ENCODE data around the gene PCDHB2.
"Not testable (repeated sequence)": the region's sequence is repeated elsewhere in the genome, so short reads cannot be mapped to it uniquely, and the experiment has no call there.

The PCDHB2 gene

DNA sequence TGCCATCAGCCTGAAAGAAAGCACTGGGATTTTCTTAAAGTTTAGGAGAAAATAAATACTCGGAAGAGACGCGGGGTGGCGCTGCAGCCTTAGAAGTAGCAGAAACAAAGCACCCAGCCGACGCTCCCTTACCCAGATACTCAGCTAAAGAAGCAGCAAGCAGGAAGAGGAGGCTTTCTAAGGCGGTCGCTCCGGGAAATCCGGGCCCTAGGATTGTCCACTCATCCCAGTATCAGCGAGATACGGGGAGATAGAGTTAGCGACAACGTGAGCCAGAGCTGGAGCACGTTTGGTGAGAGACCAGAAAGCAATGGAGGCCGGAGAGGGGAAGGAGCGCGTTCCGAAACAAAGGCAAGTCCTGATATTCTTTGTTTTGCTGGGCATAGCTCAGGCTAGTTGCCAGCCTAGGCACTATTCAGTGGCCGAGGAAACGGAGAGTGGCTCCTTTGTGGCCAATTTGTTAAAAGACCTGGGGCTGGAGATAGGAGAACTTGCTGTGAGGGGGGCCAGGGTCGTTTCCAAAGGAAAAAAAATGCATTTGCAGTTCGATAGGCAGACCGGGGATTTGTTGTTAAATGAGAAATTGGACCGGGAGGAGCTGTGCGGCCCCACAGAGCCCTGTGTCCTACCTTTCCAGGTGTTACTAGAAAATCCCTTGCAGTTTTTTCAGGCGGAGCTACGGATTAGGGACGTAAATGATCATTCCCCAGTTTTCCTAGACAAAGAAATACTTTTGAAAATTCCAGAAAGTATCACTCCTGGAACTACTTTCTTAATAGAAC is at the start of gene PCDHB2:
Gene PCDHB2, plus strand, starts transcription at position 135 of the 782 bp plus-strand sequence. Its CDS starts 176 bp downstream, at position 311.
- DNase-seq (ENCODE audit: low spot score): peak; percentile 70

DNA sequence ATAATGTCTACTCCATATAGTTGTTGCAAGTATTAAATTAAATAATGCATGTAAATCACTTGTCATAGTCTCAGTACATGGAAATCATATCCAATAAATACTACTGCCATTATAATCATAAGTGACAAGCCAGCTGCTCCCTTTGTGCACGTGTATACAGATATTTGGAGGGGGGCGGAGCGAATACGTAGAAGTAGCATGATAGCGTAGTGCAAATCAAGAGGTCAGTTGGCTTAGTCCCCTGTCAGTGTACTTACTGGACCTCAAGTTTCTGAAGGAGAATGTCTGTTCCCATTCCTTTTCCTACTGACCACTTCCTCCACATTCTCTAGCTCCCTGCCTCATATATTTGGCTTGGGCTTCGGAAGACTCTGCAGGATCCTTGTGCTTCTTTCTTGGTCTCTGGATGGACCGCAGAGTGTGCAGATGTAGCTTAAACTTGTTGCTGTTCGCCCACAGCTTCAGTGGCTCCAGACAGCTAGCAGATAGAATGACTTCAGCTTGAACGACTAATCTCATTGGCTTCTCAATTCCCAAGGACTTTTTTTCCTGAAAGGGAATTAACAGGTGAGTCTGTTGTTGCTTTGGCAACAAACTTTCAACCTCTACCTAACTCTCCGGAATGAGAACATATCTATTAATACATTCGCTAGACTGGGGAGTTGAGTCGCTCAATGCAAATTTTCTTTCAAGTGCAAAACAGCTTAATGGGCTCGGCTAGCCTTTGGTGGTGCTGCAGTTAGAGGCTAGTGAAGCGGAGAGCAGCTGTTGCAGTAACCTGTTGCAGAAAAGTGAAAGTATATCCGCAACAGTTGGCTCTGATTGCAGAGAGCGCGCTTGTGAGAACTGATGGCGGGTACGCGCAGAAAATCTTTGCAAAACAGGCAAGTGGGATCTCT is 43.5 kb upstream of the PCDHB2 start, which contains the start of gene PCDHB1:
Gene PCDHB1, plus strand, starts transcription at position 753 of the 899 bp plus-strand sequence. Its CDS starts 97 bp downstream, at position 850.
- DNase-seq (ENCODE audit: low spot score): no peak

DNA sequence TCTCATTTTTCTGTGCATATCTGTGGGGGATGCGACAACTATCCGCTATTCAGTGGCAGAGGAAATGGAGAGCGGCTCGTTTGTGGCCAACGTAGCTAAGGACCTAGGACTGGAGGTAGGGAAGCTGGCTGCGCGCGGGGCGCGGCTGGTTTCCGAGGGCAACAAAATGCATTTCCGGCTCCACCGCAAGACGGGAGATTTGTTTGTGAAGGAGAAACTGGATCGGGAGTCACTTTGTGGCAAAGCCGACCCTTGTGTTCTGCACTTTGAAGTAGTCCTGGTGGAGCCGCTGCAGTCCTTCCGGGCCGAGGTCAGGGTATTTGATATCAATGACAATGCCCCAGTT is 42.9 kb upstream of the PCDHB2 start:
- DNase-seq (ENCODE audit: low spot score): no peak

DNA sequence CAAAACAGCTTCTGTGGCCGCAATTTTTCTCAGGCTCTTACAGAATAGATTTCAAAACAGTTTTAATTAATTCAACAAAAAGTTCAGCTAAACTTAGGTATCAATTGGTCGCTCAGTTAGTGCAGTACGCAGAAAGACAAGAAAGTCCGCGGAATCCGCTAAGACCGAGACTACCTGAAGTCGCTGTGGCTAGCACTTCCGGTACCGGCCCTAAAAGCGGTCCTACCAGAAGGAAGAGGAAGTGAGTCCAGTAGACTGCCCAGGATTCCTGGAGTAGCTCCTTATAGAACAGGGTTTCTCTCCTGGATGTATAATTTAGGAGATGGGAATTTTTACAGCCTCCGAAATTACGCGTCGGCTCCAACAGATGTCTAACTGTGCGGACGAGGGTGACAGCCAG is 16.6 kb upstream of the PCDHB2 start:
- DNase-seq (ENCODE audit: low spot score): no peak

DNA sequence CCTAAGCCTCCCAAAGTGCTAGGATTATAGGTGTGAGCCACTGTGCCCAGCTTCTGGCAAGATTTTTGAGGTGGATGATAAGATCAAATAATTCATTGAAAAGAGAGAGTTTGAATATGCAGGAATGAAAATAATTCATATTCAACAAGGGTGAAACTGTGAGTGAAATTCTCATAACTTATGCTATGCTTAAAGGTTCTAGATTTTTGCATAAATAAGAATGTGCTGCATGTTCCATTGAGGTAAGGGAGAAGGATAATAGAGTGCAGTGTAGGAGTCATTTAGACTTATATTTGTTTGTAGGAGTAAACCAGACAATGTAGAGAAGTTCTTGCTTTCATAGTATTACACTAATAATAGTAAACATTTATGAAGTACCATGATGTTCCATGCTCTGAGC is 12.2 kb upstream of the PCDHB2 start:
- no peak for DNase-seq (ENCODE audit: low spot score)

DNA sequence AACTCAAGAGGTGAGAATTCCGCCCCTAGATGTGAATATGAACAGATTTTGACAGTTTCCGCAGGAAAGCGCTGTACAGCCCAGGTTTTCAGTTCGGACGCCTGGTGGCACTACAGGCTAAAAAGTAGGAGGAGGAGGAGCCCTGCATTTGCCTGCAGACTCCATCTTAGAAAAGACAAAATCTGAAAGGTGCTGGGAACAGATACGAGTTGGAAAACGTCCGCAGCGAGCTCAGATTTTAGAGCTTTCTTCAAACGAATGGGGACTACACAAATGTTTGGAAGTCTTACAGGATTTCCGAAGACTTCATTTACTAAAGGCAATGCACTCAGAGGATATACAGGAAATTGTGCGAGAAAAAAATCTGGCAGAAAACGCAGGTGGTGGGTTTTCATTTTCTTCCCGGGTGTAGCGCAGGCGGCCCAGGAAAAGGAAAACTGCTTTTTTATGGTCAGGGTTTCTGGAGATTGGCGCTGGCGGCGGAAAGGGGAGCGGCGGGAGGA is 9.9 kb upstream of the PCDHB2 start:
- peak; percentile 72 for DNase-seq (ENCODE audit: low spot score)

DNA sequence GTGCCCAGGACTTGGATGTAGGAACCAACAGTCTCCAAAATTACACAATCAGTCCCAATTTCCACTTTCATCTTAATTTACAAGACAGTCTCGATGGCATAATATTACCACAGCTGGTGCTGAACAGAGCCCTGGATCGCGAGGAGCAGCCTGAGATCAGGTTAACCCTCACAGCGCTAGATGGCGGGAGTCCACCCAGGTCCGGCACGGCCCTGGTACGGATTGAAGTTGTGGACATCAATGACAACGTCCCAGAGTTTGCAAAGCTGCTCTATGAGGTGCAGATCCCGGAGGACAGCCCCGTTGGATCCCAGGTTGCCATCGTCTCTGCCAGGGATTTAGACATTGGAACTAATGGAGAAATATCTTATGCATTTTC is 837 bp downstream of the PCDHB2 start:
- no peak for DNase-seq (ENCODE audit: low spot score)

DNA sequence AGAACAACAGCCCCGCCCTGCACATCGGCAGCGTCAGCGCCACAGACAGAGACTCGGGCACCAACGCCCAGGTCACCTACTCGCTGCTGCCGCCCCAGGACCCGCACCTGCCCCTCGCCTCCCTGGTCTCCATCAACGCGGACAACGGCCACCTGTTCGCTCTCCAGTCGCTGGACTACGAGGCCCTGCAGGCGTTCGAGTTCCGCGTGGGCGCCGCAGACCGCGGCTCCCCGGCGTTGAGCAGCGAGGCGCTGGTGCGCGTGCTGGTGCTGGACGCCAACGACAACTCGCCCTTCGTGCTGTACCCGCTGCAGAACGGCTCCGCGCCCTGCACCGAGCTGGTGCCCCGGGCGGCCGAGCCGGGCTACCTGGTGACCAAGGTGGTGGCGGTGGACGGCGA is 1.8 kb downstream of the PCDHB2 start:
- not testable (repeated sequence) for DNase-seq (ENCODE audit: low spot score)

DNA sequence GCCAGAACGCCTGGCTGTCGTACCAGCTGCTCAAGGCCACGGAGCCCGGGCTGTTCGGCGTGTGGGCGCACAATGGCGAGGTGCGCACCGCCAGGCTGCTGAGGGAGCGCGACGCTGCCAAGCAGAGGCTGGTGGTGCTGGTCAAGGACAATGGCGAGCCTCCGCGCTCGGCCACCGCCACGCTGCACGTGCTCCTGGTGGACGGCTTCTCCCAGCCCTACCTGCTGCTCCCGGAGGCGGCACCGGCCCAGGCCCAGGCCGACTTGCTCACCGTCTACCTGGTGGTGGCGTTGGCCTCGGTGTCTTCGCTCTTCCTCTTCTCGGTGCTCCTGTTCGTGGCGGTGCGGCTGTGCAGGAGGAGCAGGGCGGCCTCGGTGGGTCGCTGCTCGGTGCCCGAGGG is 2.2 kb downstream of the PCDHB2 start:
- not testable (repeated sequence) for DNase-seq (ENCODE audit: low spot score)

DNA sequence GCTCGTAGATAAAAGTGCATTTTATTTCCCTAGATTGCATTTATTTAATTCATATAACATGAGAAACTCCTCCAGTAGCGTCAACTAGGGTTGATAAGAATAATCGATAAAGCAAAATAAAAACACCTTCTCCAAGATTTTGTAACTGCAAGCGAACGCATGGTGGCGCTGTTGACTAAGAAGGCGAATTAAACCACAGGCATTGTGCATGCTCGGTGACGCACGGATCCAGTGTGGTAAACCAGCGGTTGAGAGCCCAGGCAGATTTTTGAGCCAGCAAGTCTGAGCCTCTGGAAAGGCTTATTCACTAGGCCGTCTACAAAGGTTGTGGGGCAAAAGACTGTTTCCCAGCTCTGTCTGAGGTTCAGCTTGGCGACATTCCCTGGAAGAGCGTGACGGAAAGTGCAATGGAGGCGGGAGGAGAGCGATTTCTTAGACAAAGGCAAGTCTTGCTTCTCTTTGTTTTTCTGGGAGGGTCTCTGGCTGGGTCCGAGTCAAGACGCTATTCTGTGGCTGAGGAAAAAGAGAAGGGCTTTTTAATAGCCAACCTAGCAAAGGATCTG is 5.9 kb downstream of the PCDHB2 start, which contains the start of gene PCDHB3:
Gene PCDHB3, plus strand, starts transcription at position 231 of the 563 bp plus-strand sequence. Its CDS starts 177 bp downstream, at position 408.
- DNase-seq (ENCODE audit: low spot score): peak; percentile 50

DNA sequence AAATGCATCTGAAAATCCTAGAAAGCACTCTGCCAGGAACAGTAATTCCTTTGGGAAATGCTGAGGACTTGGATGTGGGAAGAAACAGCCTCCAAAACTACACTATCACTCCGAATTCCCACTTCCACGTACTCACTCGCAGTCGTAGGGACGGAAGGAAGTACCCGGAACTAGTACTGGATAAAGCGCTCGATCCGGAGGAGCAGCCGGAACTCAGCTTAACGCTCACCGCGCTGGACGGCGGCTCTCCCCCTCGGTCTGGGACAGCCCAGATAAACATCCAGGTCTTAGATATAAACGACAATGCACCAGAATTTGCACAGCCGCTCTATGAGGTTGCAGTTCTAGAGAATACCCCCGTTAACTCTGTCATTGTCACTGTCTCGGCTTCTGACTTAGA is 6.6 kb downstream of the PCDHB2 start:
- DNase-seq (ENCODE audit: low spot score): no peak

DNA sequence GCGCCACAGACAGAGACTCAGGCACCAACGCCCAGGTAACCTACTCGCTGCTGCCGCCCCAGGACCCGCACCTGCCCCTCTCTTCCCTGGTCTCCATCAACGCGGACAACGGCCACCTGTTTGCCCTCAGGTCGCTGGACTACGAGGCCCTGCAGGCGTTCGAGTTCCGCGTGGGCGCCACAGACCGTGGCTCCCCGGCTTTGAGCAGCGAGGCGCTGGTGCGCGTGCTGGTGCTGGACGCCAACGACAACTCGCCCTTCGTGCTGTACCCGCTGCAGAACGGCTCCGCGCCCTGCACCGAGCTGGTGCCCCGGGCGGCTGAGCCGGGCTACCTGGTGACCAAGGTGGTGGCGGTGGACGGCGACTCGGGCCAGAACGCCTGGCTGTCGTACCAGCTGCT is 7.7 kb downstream of the PCDHB2 start:
- not testable (repeated sequence) for DNase-seq (ENCODE audit: low spot score)

DNA sequence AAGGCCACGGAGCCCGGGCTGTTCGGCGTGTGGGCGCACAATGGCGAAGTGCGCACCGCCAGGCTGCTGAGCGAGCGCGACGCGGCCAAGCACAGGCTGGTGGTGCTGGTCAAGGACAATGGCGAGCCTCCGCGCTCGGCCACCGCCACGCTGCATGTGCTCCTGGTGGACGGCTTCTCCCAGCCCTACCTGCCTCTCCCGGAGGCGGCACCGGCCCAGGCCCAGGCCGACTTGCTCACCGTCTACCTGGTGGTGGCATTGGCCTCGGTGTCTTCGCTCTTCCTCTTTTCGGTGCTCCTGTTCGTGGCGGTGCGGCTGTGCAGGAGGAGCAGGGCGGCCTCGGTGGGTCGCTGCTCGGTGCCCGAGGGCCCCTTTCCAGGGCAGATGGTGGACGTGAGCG is 8.1 kb downstream of the PCDHB2 start:
- not testable (repeated sequence) for DNase-seq (ENCODE audit: low spot score)

DNA sequence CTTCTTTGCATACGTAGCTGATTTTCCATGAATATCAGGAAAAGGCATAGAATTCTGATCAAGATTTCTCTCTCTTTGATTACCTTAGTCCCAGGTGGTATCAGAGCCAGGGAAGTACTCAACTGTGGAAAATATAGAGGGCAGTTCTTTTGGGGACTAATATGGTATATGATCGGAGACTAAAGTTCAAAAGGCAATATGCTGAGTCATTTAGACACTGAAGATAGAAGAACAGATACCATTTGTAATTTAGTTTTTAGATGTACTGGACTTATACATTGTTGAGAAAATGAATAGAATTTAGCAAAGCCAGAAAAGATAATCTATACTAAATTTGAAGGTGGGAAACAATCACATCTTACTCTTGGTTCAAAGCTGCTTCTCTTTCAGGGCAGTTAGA is 10.9 kb downstream of the PCDHB2 start:
- DNase-seq (ENCODE audit: low spot score): no peak

DNA sequence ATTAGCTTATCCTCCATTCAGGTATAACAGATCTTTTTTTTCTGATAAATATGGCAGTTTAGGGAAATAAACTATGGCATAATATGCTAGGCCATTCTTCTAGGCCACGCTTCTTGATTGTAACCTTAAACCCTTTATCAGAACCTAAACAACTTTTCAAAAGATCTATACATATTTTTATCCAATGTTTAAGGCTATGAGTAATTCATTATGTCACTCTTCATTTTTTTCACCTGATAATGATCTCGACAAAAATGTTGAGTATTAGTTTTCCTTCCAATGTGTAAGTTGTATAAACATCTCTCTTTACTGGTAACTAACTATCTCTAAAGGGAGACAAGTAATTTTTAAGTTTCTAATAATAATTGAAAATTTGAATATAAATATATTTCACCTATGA is 24.8 kb downstream of the PCDHB2 start:
- DNase-seq (ENCODE audit: low spot score): no peak

DNA sequence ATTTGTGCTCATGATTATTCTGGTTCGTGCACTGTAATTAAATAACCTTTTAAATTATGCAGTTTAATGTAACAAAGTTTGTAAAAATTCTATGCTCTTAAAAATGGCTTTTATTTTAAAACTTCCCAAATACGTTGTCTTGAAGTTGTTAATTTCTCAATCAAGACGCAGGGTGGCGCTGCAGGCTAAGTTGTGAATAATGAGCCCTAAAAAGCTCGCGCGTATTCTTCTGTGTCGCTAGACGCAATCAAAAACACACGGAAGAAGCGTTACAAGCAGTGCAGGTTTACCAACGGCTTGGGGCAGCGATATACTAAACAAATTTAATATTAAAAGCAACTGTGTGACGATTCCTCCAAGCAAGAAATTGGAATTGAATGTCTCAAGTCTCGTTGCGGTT is 27.1 kb downstream of the PCDHB2 start, which contains the start of gene PCDHB4:
Gene PCDHB4, plus strand, starts transcription at position 256 of the 400 bp plus-strand sequence. CDS start 181 bp downstream, outside the sequence.
- DNase-seq (ENCODE audit: low spot score): peak; percentile 48

DNA sequence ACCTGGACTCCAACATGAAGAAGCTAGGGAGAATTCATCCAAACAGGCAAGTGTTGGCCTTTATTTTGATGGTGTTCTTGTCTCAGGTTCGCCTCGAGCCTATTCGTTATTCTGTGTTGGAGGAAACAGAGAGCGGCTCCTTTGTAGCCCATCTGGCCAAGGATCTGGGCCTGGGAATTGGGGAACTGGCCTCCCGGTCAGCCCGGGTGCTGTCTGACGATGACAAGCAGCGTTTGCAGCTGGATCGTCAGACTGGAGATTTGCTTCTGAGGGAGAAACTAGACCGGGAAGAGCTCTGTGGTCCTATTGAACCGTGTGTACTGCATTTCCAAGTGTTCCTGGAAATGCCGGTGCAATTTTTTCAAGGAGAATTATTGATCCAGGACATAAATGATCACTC is 27.6 kb downstream of the PCDHB2 start:
- peak; percentile 4 for DNase-seq (ENCODE audit: low spot score)

DNA sequence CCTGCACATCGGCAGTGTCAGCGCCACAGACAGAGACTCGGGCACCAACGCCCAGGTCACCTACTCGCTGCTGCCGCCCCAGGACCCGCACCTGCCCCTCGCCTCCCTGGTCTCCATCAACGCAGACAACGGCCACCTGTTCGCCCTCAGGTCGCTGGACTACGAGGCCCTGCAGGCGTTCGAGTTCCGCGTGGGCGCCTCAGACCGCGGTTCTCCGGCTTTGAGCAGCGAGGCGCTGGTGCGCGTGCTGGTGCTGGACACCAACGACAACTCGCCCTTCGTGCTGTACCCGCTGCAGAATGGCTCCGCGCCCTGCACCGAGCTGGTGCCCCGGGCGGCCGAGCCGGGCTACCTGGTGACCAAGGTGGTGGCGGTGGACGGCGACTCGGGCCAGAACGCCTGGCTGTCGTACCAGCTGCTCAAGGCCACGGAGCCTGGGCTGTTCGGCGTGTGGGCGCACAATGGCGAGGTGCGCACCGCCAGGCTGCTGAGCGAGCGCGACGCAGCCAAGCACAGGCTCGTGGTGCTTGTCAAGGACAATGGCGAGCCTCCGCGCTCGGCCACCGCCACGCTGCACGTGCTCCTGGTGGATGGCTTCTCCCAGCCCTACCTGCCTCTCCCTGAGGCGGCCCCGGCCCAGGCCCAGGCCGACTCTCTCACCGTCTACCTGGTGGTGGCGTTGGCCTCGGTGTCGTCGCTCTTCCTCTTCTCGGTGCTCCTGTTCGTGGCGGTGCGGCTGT is 29.2 kb downstream of the PCDHB2 start:
- not testable (repeated sequence) for DNase-seq (ENCODE audit: low spot score)

DNA sequence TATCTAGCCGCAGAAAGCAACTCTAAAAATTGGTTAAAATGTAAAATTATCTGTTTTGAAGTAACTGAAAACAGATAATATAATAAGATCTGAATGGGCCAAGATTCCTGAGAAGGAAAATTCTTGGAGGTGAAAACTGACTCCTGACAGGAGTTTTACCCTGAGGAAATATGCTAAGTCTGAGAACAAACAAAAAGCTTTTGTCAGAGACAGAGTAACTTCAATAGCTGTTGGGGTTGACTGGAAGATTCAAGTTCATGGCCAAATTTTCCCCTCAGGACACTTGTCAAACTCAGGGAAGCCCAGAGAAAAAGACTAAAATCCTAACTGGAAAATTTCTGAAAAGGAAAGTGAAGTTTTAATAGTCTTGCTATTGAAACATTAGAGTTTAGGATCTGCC is 32.9 kb downstream of the PCDHB2 start:
- DNase-seq (ENCODE audit: low spot score): no peak

DNA sequence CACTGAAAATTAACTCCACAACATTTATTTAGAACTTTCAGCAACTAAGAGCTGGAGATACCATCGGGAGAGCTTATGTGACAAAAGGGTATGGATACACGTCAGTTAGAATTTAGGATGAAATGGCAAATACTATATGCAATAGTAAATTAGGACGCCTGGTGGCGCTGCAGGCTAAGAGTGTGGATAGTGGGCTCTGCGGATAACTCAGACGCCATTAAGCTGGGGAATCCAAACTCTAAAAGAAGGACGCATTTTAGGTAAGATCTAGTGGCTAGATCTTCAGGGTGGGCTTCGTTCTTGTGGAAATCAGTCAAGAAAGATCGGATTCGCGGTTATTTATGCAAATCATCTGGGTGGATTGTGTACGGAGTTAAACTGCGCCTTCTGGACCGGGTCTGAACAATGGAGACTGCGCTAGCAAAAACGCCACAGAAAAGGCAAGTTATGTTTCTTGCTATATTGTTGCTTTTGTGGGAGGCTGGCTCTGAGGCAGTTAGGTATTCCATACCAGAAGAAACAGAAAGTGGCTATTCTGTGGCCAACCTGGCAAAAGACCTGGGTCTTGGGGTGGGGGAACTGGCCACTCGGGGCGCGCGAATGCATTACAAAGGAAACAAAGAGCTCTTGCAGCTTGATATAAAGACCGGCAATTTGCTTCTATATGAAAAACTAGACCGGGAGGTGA is 40.8 kb downstream of the PCDHB2 start, which contains the start of gene PCDHB5:
Gene PCDHB5, plus strand, starts transcription at position 177 of the 688 bp plus-strand sequence. Its CDS starts 229 bp downstream, at position 406.
- DNase-seq (ENCODE audit: low spot score): peak; percentile 8

Data from Ammon's horn (tissue), 1 donor.